C1 segment of cervical spinal cord (tissue), 14 donors: Measurements from ENCODE around the gene NUTM2F.
"Not testable (repeated sequence)": the region's sequence is repeated elsewhere in the genome, so short reads cannot be mapped to it uniquely, and the experiment has no call there.

Experiments used
- DNase-seq, 14 donors: peaks; one replicate each; lab custom pipeline; 2025; lab: John Stamatoyannopoulos, UW

The NUTM2F gene

GRCh38 chr9:94328544-94328943, at the start of gene NUTM2F:
NUTM2F (minus strand) TSS chr9:94328644; CDS start chr9:94328623, 21 bp downstream.
- DNase-seq: not testable (repeated sequence)

- not testable (repeated sequence) for DNase-seq
These were observed 46.8 kb upstream of the NUTM2F start for GRCh38 chr9:94375197-94375596.

GRCh38 chr9:94374176-94375056, 46.0 kb upstream of the NUTM2F start:
- peak; percentile 44 to 92 (median 80) for DNase-seq

GRCh38 chr9:94373779-94374175, 45.3 kb upstream of the NUTM2F start:
- DNase-seq: not testable (repeated sequence)

- not testable (repeated sequence) for DNase-seq
These were observed 41.8 kb upstream of the NUTM2F start for GRCh38 chr9:94370266-94370665.

- not testable (repeated sequence) for DNase-seq
These were observed 35.7 kb upstream of the NUTM2F start for GRCh38 chr9:94364093-94364614.

GRCh38 chr9:94357158-94357557, 28.7 kb upstream of the NUTM2F start:
- DNase-seq: not testable (repeated sequence)

- DNase-seq: not testable (repeated sequence)
These were observed 23.7 kb upstream of the NUTM2F start for GRCh38 chr9:94351901-94352723.

- DNase-seq: not testable (repeated sequence)
These were observed 20.3 kb upstream of the NUTM2F start for GRCh38 chr9:94348754-94349153.

- DNase-seq: not testable (repeated sequence)
These were observed 19.0 kb upstream of the NUTM2F start for GRCh38 chr9:94347451-94347850.

GRCh38 chr9:94341703-94342102, 13.3 kb upstream of the NUTM2F start:
- not testable (repeated sequence) for DNase-seq

GRCh38 chr9:94340750-94341149, 12.3 kb upstream of the NUTM2F start:
- not testable (repeated sequence) for DNase-seq

- not testable (repeated sequence) for DNase-seq
These were observed 11.2 kb upstream of the NUTM2F start for GRCh38 chr9:94339657-94340056.

GRCh38 chr9:94338723-94339122, 10.3 kb upstream of the NUTM2F start:
- DNase-seq: not testable (repeated sequence)

- DNase-seq: not testable (repeated sequence)
These were observed 8.0 kb upstream of the NUTM2F start for GRCh38 chr9:94336445-94336844.

GRCh38 chr9:94325583-94325982, 2.9 kb downstream of the NUTM2F start:
- DNase-seq: not testable (repeated sequence)

- not testable (repeated sequence) for DNase-seq
These were observed 5.2 kb downstream of the NUTM2F start for GRCh38 chr9:94323153-94323798.

GRCh38 chr9:94322342-94322940, 6.0 kb downstream of the NUTM2F start:
- DNase-seq: not testable (repeated sequence)

GRCh38 chr9:94317949-94318657, 10.3 kb downstream of the NUTM2F start:
- DNase-seq: not testable (repeated sequence)

GRCh38 chr9:94316236-94316635, 12.2 kb downstream of the NUTM2F start:
- DNase-seq: not testable (repeated sequence)
